ENCODE results near the gene RHEB. TPM values are rescaled to one million over a fixed set of nuclear protein-coding genes. Genes with fewer than 3 reads are reported as not detected.

RHEB gene
- total RNA-seq, 1 donor from 2014 or later = 94.2 TPM

DNA sequence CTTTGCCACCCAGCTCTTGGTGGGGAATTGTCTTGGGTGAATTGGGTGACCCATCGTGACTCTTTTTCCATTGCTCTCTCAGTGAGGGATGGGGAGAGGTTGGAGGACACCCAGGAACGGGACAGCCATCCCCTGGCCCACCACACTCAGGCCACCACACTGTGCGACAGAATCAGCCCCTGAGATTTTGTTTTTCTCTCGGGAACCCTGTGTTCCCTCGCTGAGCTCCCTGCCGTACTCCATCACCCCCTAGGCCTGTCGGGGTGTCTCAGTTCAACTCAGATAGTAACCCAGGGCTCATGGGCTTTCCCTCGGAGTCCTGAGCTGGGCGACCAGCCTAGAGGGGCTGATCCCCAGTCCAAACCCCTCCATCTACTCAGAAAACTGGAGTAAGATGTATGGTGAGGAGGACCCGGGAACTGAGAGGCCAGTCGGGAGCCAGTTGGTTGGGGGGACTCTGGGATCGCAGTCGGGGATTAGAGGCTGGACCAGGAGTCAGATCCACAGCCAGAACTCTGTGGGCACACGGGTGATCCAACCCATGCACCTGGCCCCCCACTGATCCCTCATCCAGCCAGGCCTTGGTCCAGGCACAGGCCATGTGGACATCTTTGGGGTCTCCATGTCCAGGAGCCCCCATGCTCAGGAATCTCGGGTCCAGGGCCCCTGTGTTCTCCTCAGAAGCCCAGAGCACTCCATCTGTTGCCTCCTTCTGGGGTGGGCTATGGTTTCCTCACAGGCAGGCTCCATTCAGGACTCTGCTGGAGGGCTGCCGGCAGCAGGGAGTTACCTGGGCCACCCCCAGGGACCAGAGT, 89.1 kb downstream of the RHEB start:
- Mint-ChIP-seq H3K27me3 (ENCODE audit: unreplicated experiment) (peaks cover 7% of the 10 kb centered on the region), H3K4me3 (ENCODE audit: unreplicated experiment) (no peak overlapping the region), H3K4me1 (ENCODE audit: unreplicated experiment) (peaks cover 8% of the 10 kb centered on the region), H3K27ac (ENCODE audit: unreplicated experiment) (no peak overlapping the region), H3K36me3 (ENCODE audit: low read depth, unreplicated experiment) (no peaks in the 10 kb centered on the region), H3K9me3 (ENCODE audit: unreplicated experiment) (no peaks in the 10 kb centered on the region)
- no peak for DNase-seq (ENCODE audit: low spot score)
- TF ChIP-seq CTCF (IDR thresholded peaks at IDR 0.05; ENCODE audit: unreplicated experiment) = no peak

- TF ChIP-seq CTCF (IDR thresholded peaks at IDR 0.05; ENCODE audit: unreplicated experiment) = no peak
Observed at GRCh38 chr7:151429560-151430331, 89.9 kb downstream of the RHEB start.

DNA sequence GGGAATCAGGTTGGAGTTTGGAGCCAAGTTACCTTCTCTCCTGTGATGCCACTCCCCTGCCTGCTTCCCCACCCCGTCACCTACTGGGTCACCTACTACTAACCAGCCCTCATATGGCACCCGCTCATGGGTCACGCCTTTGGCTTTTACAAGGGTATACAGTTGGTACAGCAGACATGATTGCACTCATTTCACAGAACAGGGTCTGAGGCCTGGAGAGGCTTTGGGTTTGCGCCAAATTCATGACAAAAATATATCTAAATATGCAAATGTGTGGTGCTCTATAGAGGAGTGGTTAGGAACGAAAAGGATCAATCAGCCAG, 90.5 kb downstream of the RHEB start:
- no peak overlapping the region for H3K4me3 Mint-ChIP-seq (ENCODE audit: unreplicated experiment)
- no peaks in the 10 kb centered on the region for H3K9me3 Mint-ChIP-seq (ENCODE audit: unreplicated experiment)
- H3K36me3 Mint-ChIP-seq (ENCODE audit: low read depth, unreplicated experiment) = no peaks in the 10 kb centered on the region
- no peak overlapping the region for H3K27ac Mint-ChIP-seq (ENCODE audit: unreplicated experiment)
- no peak for TF ChIP-seq CTCF (IDR thresholded peaks at IDR 0.05; ENCODE audit: unreplicated experiment)
- DNase-seq (ENCODE audit: low spot score) = no peak
- H3K27me3 Mint-ChIP-seq (ENCODE audit: unreplicated experiment) = peaks cover 7% of the 10 kb centered on the region
- H3K4me1 Mint-ChIP-seq (ENCODE audit: unreplicated experiment) = peaks cover 8% of the 10 kb centered on the region

More at GRCh38 chr7:151429560-151430331, 89.9 kb downstream of the RHEB start:
- no peak overlapping the region for H3K27ac Mint-ChIP-seq (ENCODE audit: unreplicated experiment)
- no peak overlapping the region for H3K4me3 Mint-ChIP-seq (ENCODE audit: unreplicated experiment)
- H3K4me1 Mint-ChIP-seq (ENCODE audit: unreplicated experiment) = peaks cover 8% of the 10 kb centered on the region
- no peaks in the 10 kb centered on the region for H3K36me3 Mint-ChIP-seq (ENCODE audit: low read depth, unreplicated experiment)
- no peak for DNase-seq (ENCODE audit: low spot score)
- H3K9me3 Mint-ChIP-seq (ENCODE audit: unreplicated experiment) = no peaks in the 10 kb centered on the region
- H3K27me3 Mint-ChIP-seq (ENCODE audit: unreplicated experiment) = peaks cover 7% of the 10 kb centered on the region

DNA sequence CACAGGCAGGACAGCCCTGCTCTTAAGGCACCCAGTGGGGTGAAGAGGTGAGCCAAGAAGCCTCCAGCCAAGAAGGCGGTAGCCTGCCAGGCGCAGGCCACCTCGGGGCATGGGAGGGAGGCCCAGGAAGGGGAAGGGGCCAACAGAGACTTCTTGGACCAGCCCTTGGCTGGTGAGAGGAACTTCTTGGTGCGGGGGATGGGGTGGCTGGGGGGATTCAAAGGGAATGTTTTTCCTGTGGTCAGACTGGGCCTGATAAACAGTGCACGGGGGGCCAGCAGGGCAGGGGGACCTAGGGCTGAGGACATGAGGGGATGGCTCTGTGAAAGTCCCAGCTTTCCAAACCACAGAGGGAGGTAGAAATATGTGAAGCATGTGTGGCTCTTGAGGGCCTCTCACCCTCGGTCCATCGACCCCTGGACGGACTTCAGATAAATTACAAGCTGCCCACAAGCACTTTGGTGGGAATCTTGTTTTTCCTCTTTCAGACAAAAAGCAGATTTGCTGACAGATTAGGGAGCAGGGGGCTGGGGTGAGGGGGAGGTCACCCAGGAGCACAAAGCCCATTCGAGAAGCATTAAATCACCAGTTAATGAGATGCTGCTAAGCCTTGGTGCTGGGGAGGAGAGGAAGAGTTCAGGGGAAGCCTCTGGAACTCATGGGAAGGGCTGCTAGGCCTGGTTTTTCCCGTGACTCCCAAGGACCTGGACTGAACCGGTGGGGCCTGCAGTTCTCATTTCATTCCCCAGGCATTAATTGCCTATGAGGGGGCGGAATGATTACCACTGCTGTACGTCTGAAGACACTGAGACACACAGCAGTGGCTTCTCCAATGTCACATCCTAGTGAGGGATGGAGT, 91.1 kb downstream of the RHEB start:
- Mint-ChIP-seq H3K9me3 (ENCODE audit: unreplicated experiment) (no peaks in the 10 kb centered on the region), H3K27me3 (ENCODE audit: unreplicated experiment) (peaks cover 7% of the 10 kb centered on the region), H3K36me3 (ENCODE audit: low read depth, unreplicated experiment) (no peaks in the 10 kb centered on the region), H3K4me1 (ENCODE audit: unreplicated experiment) (peaks cover 8% of the 10 kb centered on the region), H3K4me3 (ENCODE audit: unreplicated experiment) (no peak overlapping the region), H3K27ac (ENCODE audit: unreplicated experiment) (no peak overlapping the region)
- no peak for TF ChIP-seq CTCF (IDR thresholded peaks at IDR 0.05; ENCODE audit: unreplicated experiment)
- no peak for DNase-seq (ENCODE audit: low spot score)

Data from endothelial cell (in vitro differentiated cells).